Measurements from ENCODE around the gene SLC30A3. TPM values are rescaled to one million over a fixed set of nuclear protein-coding genes. Genes with fewer than 3 reads are reported as not detected.

Gene SLC30A3
- total RNA-seq, 1 donor from 2014 or later, result not detected

GRCh38 chr2:27206346-27206745, 56.5 kb downstream of the SLC30A3 start:
- Mint-ChIP-seq H3K27me3 (ENCODE audit: unreplicated experiment) (no peaks in the 10 kb centered on the region), H3K4me1 (ENCODE audit: unreplicated experiment) (peaks cover 9% of the 10 kb centered on the region), H3K9me3 (ENCODE audit: unreplicated experiment) (no peaks in the 10 kb centered on the region), H3K36me3 (ENCODE audit: unreplicated experiment) (peaks cover 39% of the 10 kb centered on the region), H3K27ac (ENCODE audit: unreplicated experiment) (no peak overlapping the region), H3K4me3 (ENCODE audit: unreplicated experiment) (no peak overlapping the region)
- DNase-seq (ENCODE audit: extremely low spot score, unreplicated experiment), result no peak
- TF ChIP-seq, protein P1, sequence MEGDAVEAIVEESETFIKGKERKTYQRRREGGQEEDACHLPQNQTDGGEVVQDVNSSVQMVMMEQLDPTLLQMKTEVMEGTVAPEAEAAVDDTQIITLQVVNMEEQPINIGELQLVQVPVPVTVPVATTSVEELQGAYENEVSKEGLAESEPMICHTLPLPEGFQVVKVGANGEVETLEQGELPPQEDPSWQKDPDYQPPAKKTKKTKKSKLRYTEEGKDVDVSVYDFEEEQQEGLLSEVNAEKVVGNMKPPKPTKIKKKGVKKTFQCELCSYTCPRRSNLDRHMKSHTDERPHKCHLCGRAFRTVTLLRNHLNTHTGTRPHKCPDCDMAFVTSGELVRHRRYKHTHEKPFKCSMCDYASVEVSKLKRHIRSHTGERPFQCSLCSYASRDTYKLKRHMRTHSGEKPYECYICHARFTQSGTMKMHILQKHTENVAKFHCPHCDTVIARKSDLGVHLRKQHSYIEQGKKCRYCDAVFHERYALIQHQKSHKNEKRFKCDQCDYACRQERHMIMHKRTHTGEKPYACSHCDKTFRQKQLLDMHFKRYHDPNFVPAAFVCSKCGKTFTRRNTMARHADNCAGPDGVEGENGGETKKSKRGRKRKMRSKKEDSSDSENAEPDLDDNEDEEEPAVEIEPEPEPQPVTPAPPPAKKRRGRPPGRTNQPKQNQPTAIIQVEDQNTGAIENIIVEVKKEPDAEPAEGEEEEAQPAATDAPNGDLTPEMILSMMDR (IDR thresholded peaks at IDR 0.05), result no peak

DNA sequence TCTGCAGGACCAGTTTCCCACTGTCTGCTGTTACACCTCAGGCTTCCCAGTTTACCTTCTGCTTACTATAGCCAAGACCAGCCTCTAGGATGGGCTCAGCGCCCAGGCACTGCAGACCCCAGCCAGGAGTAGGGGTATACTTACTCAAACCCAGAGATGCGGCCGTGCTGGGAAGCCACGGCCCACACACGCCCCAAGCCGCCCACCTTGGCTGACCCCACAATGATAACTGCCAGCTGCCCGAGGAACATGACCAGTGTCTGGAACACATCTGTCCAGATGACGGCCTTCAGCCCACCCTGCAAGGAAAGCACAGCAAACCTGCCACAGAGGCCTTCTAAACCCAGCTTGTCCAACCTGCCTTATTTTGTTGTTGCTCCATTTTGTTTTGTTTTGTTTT, 57.6 kb downstream of the SLC30A3 start:
- H3K27ac Mint-ChIP-seq (ENCODE audit: unreplicated experiment), result no peak overlapping the region
- no peak overlapping the region for H3K4me3 Mint-ChIP-seq (ENCODE audit: unreplicated experiment)
- no peaks in the 10 kb centered on the region for H3K27me3 Mint-ChIP-seq (ENCODE audit: unreplicated experiment)
- H3K4me1 Mint-ChIP-seq (ENCODE audit: unreplicated experiment), result peaks cover 7% of the 10 kb centered on the region
- TF ChIP-seq, protein P1 (IDR thresholded peaks at IDR 0.05), result no peak
- no peak for DNase-seq (ENCODE audit: extremely low spot score, unreplicated experiment)
- no peaks in the 10 kb centered on the region for H3K9me3 Mint-ChIP-seq (ENCODE audit: unreplicated experiment)
- peaks cover 42% of the 10 kb centered on the region for H3K36me3 Mint-ChIP-seq (ENCODE audit: unreplicated experiment)

DNA sequence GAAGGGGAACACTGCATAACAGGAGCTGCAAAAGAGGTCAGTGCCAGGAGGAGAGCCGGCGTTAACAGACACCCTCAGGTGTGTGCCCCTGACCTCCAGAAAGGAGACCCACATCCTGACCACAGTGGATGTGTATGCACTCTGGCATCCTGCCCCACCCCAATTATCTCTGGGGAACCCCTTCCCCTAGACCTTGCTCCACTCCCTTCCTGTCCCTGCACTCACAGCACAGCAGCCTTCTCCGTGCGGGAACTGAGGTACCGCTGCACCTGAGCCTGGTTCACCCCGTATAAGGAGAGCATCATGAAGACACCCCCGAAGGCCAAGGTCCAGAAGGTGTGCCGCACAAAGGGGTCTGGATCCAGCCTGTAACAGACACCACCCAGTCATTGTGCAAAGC, 58.3 kb downstream of the SLC30A3 start:
- no peak for DNase-seq (ENCODE audit: extremely low spot score, unreplicated experiment)
- peaks cover 42% of the 10 kb centered on the region for H3K36me3 Mint-ChIP-seq (ENCODE audit: unreplicated experiment)
- H3K27ac Mint-ChIP-seq (ENCODE audit: unreplicated experiment), result no peak overlapping the region
- H3K4me1 Mint-ChIP-seq (ENCODE audit: unreplicated experiment), result peaks cover under 1% of the 10 kb centered on the region
- TF ChIP-seq, protein P1 (IDR thresholded peaks at IDR 0.05), result no peak
- no peak overlapping the region for H3K4me3 Mint-ChIP-seq (ENCODE audit: unreplicated experiment)
- no peaks in the 10 kb centered on the region for H3K9me3 Mint-ChIP-seq (ENCODE audit: unreplicated experiment)
- no peaks in the 10 kb centered on the region for H3K27me3 Mint-ChIP-seq (ENCODE audit: unreplicated experiment)

DNA sequence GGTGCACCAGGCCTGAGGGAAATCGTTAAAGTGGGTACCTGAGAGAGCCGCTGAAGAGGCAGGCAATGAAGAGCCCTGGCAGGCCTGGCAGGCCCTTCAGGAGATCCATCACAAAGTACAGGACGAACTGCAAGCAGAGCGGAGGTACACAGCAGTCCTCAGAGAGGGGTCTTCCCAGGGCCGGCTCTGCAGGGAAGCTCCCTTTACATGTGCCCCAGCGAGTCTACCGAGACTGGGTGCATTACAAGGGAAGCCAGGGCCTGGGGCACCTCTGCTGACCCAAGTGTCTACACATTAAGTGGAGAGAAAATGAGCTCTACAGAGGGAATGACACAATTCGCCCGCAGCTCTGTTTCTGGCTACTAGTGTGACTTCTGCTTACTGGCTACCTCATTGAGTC, 59.1 kb downstream of the SLC30A3 start:
- Mint-ChIP-seq H3K36me3 (ENCODE audit: unreplicated experiment) (peaks cover 42% of the 10 kb centered on the region), H3K27me3 (ENCODE audit: unreplicated experiment) (no peaks in the 10 kb centered on the region), H3K9me3 (ENCODE audit: unreplicated experiment) (no peaks in the 10 kb centered on the region)

More for the DNA sequence above, 59.1 kb downstream of the SLC30A3 start:
- no peaks in the 10 kb centered on the region for H3K4me1 Mint-ChIP-seq (ENCODE audit: unreplicated experiment)
- H3K27ac Mint-ChIP-seq (ENCODE audit: unreplicated experiment), result no peak overlapping the region
- no peak overlapping the region for H3K4me3 Mint-ChIP-seq (ENCODE audit: unreplicated experiment)
- DNase-seq (ENCODE audit: extremely low spot score, unreplicated experiment), result no peak
- TF ChIP-seq, protein P1 (IDR thresholded peaks at IDR 0.05), result no peak

Other genes starting within 250 kb of the SLC30A3 start
- gene TMEM214, start 230.1 kb downstream of the SLC30A3 start, total RNA-seq, result 116 and 118 TPM in 2 replicates
- gene AGBL5, start 211.4 kb downstream of the SLC30A3 start, total RNA-seq, result 23.4 and 23.9 TPM in 2 replicates
- 369 and 380 TPM in 2 replicates for gene OST4, start 191.4 kb downstream of the SLC30A3 start, total RNA-seq
- 206 and 212 TPM in 2 replicates for gene EMILIN1, start 184.4 kb downstream of the SLC30A3 start, total RNA-seq
- gene KHK, start 176.3 kb downstream of the SLC30A3 start, total RNA-seq, result 2.0 and 2.4 TPM in 2 replicates
- 1.2 and 1.9 TPM in 2 replicates for gene CGREF1, start 143.9 kb downstream of the SLC30A3 start, total RNA-seq
- gene ABHD1, start 139.2 kb downstream of the SLC30A3 start, total RNA-seq, result 0.48 TPM in 1 of 2 replicates, not detected in the other
- gene PREB, start 128.4 kb downstream of the SLC30A3 start, total RNA-seq, result 42.7 and 46.3 TPM in 2 replicates
- gene PRR30, start 123.6 kb downstream of the SLC30A3 start, total RNA-seq, result not detected in 2 replicates
- not detected in 2 replicates for gene TCF23, start 114.0 kb downstream of the SLC30A3 start, total RNA-seq
- 117 and 125 TPM in 2 replicates for gene ATRAID, start 51.0 kb downstream of the SLC30A3 start, total RNA-seq
- gene SLC5A6, start 50.8 kb downstream of the SLC30A3 start, total RNA-seq, result 33.2 and 33.3 TPM in 2 replicates
- gene CAD, start 45.7 kb downstream of the SLC30A3 start, total RNA-seq, result 72.6 and 76.9 TPM in 2 replicates
- not detected in 2 replicates for gene DNAJC5G, start 12.4 kb upstream of the SLC30A3 start, total RNA-seq
- not detected in 2 replicates for gene TRIM54, start 19.4 kb upstream of the SLC30A3 start, total RNA-seq
- gene UCN, start 45.4 kb upstream of the SLC30A3 start, total RNA-seq, result 2.6 and 4.1 TPM in 2 replicates
- 76.0 and 85.5 TPM in 2 replicates for gene MPV17, start 60.0 kb upstream of the SLC30A3 start, total RNA-seq
- gene GTF3C2, start 93.7 kb upstream of the SLC30A3 start, total RNA-seq, result 57.4 and 59.4 TPM in 2 replicates
- gene EIF2B4, start 107.3 kb upstream of the SLC30A3 start, total RNA-seq, result 50.0 and 50.4 TPM in 2 replicates
- 124 and 134 TPM in 2 replicates for gene SNX17, start 107.6 kb upstream of the SLC30A3 start, total RNA-seq
- 15.7 and 19.1 TPM in 2 replicates for gene ZNF513, start 117.7 kb upstream of the SLC30A3 start, total RNA-seq
- 70.7 and 74.2 TPM in 2 replicates for gene PPM1G, start 146.5 kb upstream of the SLC30A3 start, total RNA-seq
- 129 and 137 TPM in 2 replicates for gene NRBP1, start 165.6 kb upstream of the SLC30A3 start, total RNA-seq
- 2.3 and 3.2 TPM in 2 replicates for gene KRTCAP3, start 179.3 kb upstream of the SLC30A3 start, total RNA-seq
- 42.5 and 46.4 TPM in 2 replicates for gene IFT172, start 226.7 kb upstream of the SLC30A3 start, total RNA-seq
- 9.6 and 10.5 TPM in 2 replicates for gene FNDC4, start 232.2 kb upstream of the SLC30A3 start, total RNA-seq
- not detected in 2 replicates for gene GCKR, start 233.8 kb upstream of the SLC30A3 start, total RNA-seq

All from osteocyte (in vitro differentiated cells).